Tibial nerve (tissue), 3 donors: ENCODE measurements around the gene TTLL13.
A peak's percentile ranks its signal among the peaks of the same experiment; 100 is the strongest.

Source experiments
- CTCF ChIP-seq, 5 experiments: fragments of 200-600 bp in 3 of 5; fragments of 450-650 bp in 2 of 5; sonication (generic) in 3 of 5; IDR thresholded peaks; one replicate each; pipeline ENCODE4 v1.5.1; 2016 to 2019; ENCODE audit warnings: antibody characterized with exemption in 5 of 5, mild to moderate bottlenecking in 3 of 5, moderate library complexity in 2 of 5
- POLR2A ChIP-seq, 2 donors: fragments of 450-650 bp; IDR thresholded peaks; one replicate each; pipeline ENCODE4 v1.6.1; 2017; ENCODE audit warnings: antibody characterized with exemption in 2 of 2, mild to moderate bottlenecking in 2 of 2, moderate library complexity in 2 of 2

GRCh38 chr15:90233387-90234095 is 15.8 kb upstream of the TTLL13 start, which contains the start of gene CIB1:
- peak in 4 of 5 experiments; percentile 19 to 72 (median 46) for TF ChIP-seq CTCF (IDR thresholded peaks at IDR 0.05)
- TF ChIP-seq POLR2A (IDR thresholded peaks at IDR 0.05) = peak; percentile 39 to 72
